Gastroesophageal sphincter (tissue), 4 donors: ENCODE data around the gene MRPS14. TPM values are rescaled to one million over a fixed set of nuclear protein-coding genes. Genes with fewer than 3 reads are reported as not detected.

Source experiments
- ATAC-seq: fragments of 150-250 bp; one replicate; pipeline ENCODE4 v1.9.1; 2016; ENCODE audit warnings: mild to moderate bottlenecking, moderate library complexity
- H3K27ac ChIP-seq, 4 donors: fragments of 200-600 bp; sonication (generic) in 3 of 4; 1 replicate in 3 of 4; 2 replicates in 1 of 4; pipeline ENCODE4 v1.5.1; 2016 to 2019
- H3K27me3 ChIP-seq: fragments of 200-600 bp; sonication (generic); one replicate; pipeline ENCODE4 v1.5.1; 2019
- H3K36me3 ChIP-seq, 2 donors: fragments of 200-600 bp; sonication (generic); one replicate each; pipeline ENCODE4 v1.5.1; 2019; ENCODE audit warnings: control low read depth in 1 of 2
- H3K4me1 ChIP-seq, 3 donors: fragments of 200-600 bp; sonication (generic); 1 replicate in 2 of 3; 2 replicates in 1 of 3; pipeline ENCODE4 v1.5.1; 2016 to 2019; ENCODE audit warnings: control low read depth in 2 of 3
- H3K4me3 ChIP-seq, 2 donors: fragments of 200-600 bp; sonication (generic); one replicate each; pipeline ENCODE4 v1.5.1; 2019; ENCODE audit warnings: mild to moderate bottlenecking in 1 of 2, moderate library complexity in 1 of 2
- H3K9me3 ChIP-seq, 3 donors: fragments of 200-600 bp; sonication (generic); one replicate each; pipeline ENCODE4 v1.5.1; 2017 to 2019; ENCODE audit warnings: control low read depth in 2 of 3
- EP300 ChIP-seq: sonication (generic); formaldehyde crosslinking; IDR thresholded peaks from one replicate; pipeline ENCODE4 v1.6.1; 2017; ENCODE audit warnings: antibody characterized with exemption, mild to moderate bottlenecking
- POLR2A ChIP-seq, 2 donors: fragments of 450-650 bp; IDR thresholded peaks; one replicate each; pipeline ENCODE4 v1.6.1; 2017; ENCODE audit warnings: antibody characterized with exemption in 2 of 2, mild to moderate bottlenecking in 2 of 2, moderate library complexity in 1 of 2
- POLR2AphosphoS5 ChIP-seq: sonication (generic); formaldehyde crosslinking; IDR thresholded peaks from one replicate; pipeline ENCODE4 v1.6.1; 2017; ENCODE audit warnings: antibody characterized with exemption
- WGBS, 2 donors: methylation state at CpG; one replicate each; pipeline ENCODE4 v1.1.5; 2018; ENCODE audit warnings: low coverage in 1 of 2; 5-methylcytosine and 5-hydroxymethylcytosine counted together
- total RNA-seq, 4 donors: library from RNA; depleted of rRNA; stranded (reverse); fragments of >200 nt; gene quantifications; one replicate each; pipeline ENCODE4 v1.1.0, GENCODE V29; 2016
- TF ChIP-seq, protein P1 (sequence below), 4 experiments: fragments of 200-600 bp in 2 of 4; fragments of 450-650 bp in 2 of 4; sonication (generic) in 1 of 4; IDR thresholded peaks; one replicate each; pipeline ENCODE4 v1.5.1; 2017 to 2019; ENCODE audit warnings: antibody characterized with exemption in 4 of 4, mild to moderate bottlenecking in 2 of 4, moderate library complexity in 2 of 4

The MRPS14 gene
- total RNA-seq, 4 donors from 2014 or later: 25.7 to 36.6 (median 28.2) TPM

DNA sequence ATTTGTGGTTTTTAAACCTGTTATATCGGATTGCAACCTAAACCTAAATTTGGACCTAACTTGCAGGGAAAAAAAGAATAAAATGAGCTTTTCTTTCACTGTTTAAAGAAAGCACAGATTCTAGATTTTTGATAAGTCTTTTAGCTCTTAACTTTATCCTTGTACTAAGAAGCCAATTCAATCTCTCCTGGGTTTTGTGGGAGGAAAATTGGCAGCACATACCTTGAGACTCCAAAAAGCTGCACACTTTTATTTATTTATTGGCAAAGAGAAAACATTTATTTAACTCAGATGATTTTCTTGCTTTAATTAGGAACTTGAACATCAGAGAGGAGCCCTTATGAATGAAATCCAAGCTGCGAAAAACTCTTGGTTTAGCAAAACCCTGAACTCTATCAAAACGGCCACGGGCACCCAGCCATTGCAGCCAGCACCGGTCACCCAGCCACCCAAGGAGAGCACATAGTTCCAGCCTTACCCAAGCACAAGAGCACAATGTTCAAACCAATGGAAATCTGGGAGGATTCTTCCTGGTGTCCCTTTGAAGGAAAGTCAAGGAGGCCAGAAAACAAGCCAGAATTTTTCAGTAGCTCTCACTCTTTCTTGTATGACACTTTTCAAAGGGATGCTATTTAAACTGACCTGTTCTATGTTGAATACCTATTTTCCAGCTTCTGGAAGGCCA is 33.5 kb downstream of the MRPS14 start:
- TF ChIP-seq, protein P1, sequence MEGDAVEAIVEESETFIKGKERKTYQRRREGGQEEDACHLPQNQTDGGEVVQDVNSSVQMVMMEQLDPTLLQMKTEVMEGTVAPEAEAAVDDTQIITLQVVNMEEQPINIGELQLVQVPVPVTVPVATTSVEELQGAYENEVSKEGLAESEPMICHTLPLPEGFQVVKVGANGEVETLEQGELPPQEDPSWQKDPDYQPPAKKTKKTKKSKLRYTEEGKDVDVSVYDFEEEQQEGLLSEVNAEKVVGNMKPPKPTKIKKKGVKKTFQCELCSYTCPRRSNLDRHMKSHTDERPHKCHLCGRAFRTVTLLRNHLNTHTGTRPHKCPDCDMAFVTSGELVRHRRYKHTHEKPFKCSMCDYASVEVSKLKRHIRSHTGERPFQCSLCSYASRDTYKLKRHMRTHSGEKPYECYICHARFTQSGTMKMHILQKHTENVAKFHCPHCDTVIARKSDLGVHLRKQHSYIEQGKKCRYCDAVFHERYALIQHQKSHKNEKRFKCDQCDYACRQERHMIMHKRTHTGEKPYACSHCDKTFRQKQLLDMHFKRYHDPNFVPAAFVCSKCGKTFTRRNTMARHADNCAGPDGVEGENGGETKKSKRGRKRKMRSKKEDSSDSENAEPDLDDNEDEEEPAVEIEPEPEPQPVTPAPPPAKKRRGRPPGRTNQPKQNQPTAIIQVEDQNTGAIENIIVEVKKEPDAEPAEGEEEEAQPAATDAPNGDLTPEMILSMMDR (IDR thresholded peaks at IDR 0.05): no peak
- TF ChIP-seq POLR2A (IDR thresholded peaks at IDR 0.05) (no peak), EP300 (no peak), POLR2AphosphoS5 (no peak)
- WGBS, 2 donors: 52 to 68% methylated on average over 4 to 5 of the region's 5 CpGs
- Histone ChIP-seq H3K36me3 (peaks cover 0 to 7% of the 10 kb centered on the region in 2 donors), H3K27ac (peak overlapping the region; percentile 51 to 81 (median 78)), H3K9me3 (no peaks in the 10 kb centered on the region), H3K4me3 (peak overlapping the region; percentile 47 to 69), H3K27me3 (no peaks in the 10 kb centered on the region), H3K4me1 (peaks cover 0 to 6% (median 0%) of the 10 kb centered on the region in 3 donors)
- ATAC-seq: no peak

DNA sequence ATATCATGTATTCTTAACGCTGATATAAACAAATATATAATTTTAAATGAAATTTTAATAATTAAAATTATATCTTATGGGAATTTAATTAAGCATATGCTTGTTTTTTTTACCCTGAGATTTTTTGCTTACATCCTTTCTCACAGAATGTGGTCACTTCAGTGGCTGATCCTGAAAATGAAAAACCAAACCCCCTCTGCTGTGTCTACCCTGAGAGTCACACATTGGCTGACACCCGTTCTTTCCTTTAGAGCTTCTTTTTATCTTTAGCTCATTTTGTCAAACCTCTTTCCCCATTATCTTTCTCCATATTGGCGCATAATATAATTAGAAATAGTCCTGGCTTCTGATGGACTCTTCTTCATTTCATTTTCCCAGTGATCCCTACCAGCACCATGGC is 34.2 kb downstream of the MRPS14 start:
- peak overlapping the region in 2 of 4 donors; percentile 75 to 80 for H3K27ac ChIP-seq
- 88 to 93% methylated on average over 3 of the region's 3 CpGs for WGBS, 2 donors

DNA sequence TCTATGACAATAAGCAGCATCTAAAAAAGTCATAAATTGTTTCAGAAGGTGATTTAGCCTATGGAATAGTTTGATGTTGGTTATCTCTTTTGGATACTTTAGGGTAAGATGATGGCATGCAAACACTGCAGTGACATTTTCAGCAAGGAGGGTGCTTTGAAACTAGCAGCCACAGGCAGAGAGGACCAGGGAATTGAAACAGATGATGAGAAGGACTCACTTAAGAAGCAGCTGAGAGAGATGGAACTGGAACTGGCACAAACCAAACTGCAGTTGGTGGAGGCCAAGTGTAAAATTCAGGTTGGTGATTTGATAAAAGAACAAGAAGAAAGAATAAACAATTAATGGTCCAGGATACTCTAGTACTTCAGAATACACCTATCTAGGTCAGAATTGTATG is 34.7 kb downstream of the MRPS14 start:
- TF ChIP-seq POLR2AphosphoS5: no peak
- no peak for TF ChIP-seq EP300
- no peak for TF ChIP-seq POLR2A (IDR thresholded peaks at IDR 0.05)
- TF ChIP-seq, protein P1 (IDR thresholded peaks at IDR 0.05): no peak
- Histone ChIP-seq H3K9me3 (no peaks in the 10 kb centered on the region), H3K4me1 (peaks cover 0 to 6% (median 0%) of the 10 kb centered on the region in 3 donors), H3K27me3 (no peaks in the 10 kb centered on the region), H3K36me3 (peaks cover 0 to 7% of the 10 kb centered on the region in 2 donors), H3K27ac (no peak overlapping the region), H3K4me3 (no peak overlapping the region)
- no peak for ATAC-seq

More for the DNA sequence above, 34.2 kb downstream of the MRPS14 start:
- ATAC-seq: no peak
- no peak overlapping the region for H3K4me3 ChIP-seq
- peaks cover 0 to 6% (median 0%) of the 10 kb centered on the region in 3 donors for H3K4me1 ChIP-seq
- TF ChIP-seq POLR2AphosphoS5 (no peak), POLR2A (IDR thresholded peaks at IDR 0.05) (no peak), EP300 (no peak)
- TF ChIP-seq, protein P1 (IDR thresholded peaks at IDR 0.05): no peak
- H3K27me3 ChIP-seq: no peaks in the 10 kb centered on the region
- H3K9me3 ChIP-seq: no peaks in the 10 kb centered on the region
- H3K36me3 ChIP-seq: peaks cover 0 to 7% of the 10 kb centered on the region in 2 donors

DNA sequence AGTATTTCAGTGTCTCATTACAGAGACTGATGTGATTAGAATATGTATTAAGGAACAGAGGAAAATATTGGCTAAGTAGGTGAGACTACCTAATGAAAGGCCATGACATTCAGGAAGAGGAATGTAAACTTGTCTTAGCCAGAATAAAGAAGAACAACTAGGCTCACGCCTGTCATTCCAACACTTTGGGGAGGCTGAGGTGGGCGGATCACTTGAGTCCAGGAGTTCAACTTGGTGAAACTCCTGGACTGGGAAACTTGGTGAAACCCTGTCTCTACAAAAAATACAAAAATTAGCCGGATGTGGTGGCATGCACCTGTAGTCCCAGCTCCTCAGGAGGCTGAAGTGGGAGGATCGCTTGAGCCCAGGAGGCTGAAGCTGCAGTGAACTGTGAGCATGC is 38.3 kb downstream of the MRPS14 start:
- Histone ChIP-seq H3K4me1 (peaks cover 0 to 5% (median 0%) of the 10 kb centered on the region in 3 donors), H3K27me3 (no peaks in the 10 kb centered on the region), H3K9me3 (no peaks in the 10 kb centered on the region), H3K36me3 (peaks cover 0 to 32% of the 10 kb centered on the region in 2 donors), H3K27ac (no peak overlapping the region), H3K4me3 (no peak overlapping the region)
- 89 to 93% methylated on average over 3 of the region's 4 CpGs for WGBS, 2 donors
- TF ChIP-seq EP300 (no peak), POLR2AphosphoS5 (no peak), POLR2A (IDR thresholded peaks at IDR 0.05) (no peak)
- TF ChIP-seq, protein P1 (IDR thresholded peaks at IDR 0.05): no peak
- no peak for ATAC-seq
